DOHH2 (cell line): Measurements from ENCODE around the gene KCTD17.

Experiments used
- H3F3A ChIP-seq: fragments of 200-600 bp; sonication (generic), shearing (Covaris generic); 2 replicates; pipeline ENCODE4 v1.6.0; 2016; ENCODE audit warnings: antibody characterized with exemption, mild to moderate bottlenecking; ENCODE audit not compliant: control insufficient read depth, insufficient read depth
- H3K27ac ChIP-seq: fragments of 200-600 bp; sonication (generic); 2 replicates; pipeline ENCODE4 v1.5.1; 2014; ENCODE audit warnings: low read depth, mild to moderate bottlenecking, low read length, moderate library complexity
- H3K27me3 ChIP-seq: fragments of 200-600 bp; sonication (generic); 2 replicates; pipeline ENCODE4 v1.6.1; 2014; ENCODE audit warnings: mild to moderate bottlenecking, low read length, mixed read lengths; ENCODE audit not compliant: control insufficient read depth
- H3K36me3 ChIP-seq: fragments of 200-600 bp; sonication (generic); 2 replicates; pipeline ENCODE4 v1.6.1; 2014; ENCODE audit warnings: mild to moderate bottlenecking, low read length, moderate library complexity, mixed read lengths; ENCODE audit not compliant: control insufficient read depth
- H3K4me1 ChIP-seq: fragments of 200-600 bp; sonication (generic); 2 replicates; pipeline ENCODE4 v1.6.1; 2014; ENCODE audit warnings: mild to moderate bottlenecking, low read length, mixed read lengths; ENCODE audit not compliant: control insufficient read depth
- H3K4me2 ChIP-seq: fragments of 200-600 bp; sonication (generic); 2 replicates; pipeline ENCODE4 v1.6.0; 2014; ENCODE audit warnings: mild to moderate bottlenecking, low read length, moderate library complexity
- H3K4me3 ChIP-seq: fragments of 200-600 bp; sonication (generic); 2 replicates; pipeline ENCODE4 v1.5.1; 2014; ENCODE audit warnings: mild to moderate bottlenecking, low read length, mixed read lengths
- H3K79me2 ChIP-seq: fragments of 200-600 bp; sonication (generic); 2 replicates; pipeline ENCODE4 v1.6.1; 2014; ENCODE audit warnings: mild to moderate bottlenecking, low read length, mixed read lengths; ENCODE audit not compliant: control insufficient read depth
- H3K9me2 ChIP-seq: fragments of 200-600 bp; sonication (generic); replicated peaks from 2 replicates; pipeline ENCODE4 v1.6.1; 2014; ENCODE audit warnings: mild to moderate bottlenecking, low read length, mixed read lengths; ENCODE audit not compliant: control insufficient read depth
- H3K9me3 ChIP-seq: fragments of 200-600 bp; sonication (generic); 2 replicates; pipeline ENCODE4 v1.6.1; 2014; ENCODE audit warnings: antibody characterized with exemption, low read length, mixed read lengths; ENCODE audit not compliant: control insufficient read depth, insufficient read depth
- H4K20me1 ChIP-seq: fragments of 200-600 bp; sonication (generic); 2 replicates; pipeline ENCODE4 v1.6.0; 2014; ENCODE audit warnings: low read depth, mild to moderate bottlenecking, antibody characterized with exemption, low read length, moderate library complexity; ENCODE audit not compliant: control insufficient read depth, insufficient read depth
- CTCF ChIP-seq: fragments of 200-600 bp; sonication (generic); IDR thresholded peaks from one replicate; pipeline ENCODE4 v1.5.1; 2014; ENCODE audit warnings: antibody characterized with exemption, mild to moderate bottlenecking, low read depth, low read length; ENCODE audit not compliant: poor library complexity, severe bottlenecking
- EZH2phosphoT487 ChIP-seq: fragments of 200-600 bp; sonication (generic); IDR thresholded peaks from 2 replicates; pipeline ENCODE4 v1.6.1; 2017; ENCODE audit warnings: borderline replicate concordance, mild to moderate bottlenecking, antibody characterized with exemption, low read length, moderate library complexity, mixed read lengths

The KCTD17 gene

GRCh38 chr22:37010976-37011375, 40.6 kb upstream of the KCTD17 start:
- no peaks in the 10 kb centered on the region for H3K79me2 ChIP-seq
- peaks cover 32% of the 10 kb centered on the region for H3K27me3 ChIP-seq
- no peak overlapping the region for H3K27ac ChIP-seq
- H3K4me3 ChIP-seq, result no peak overlapping the region
- H3F3A ChIP-seq, result no peaks in the 10 kb centered on the region
- H3K36me3 ChIP-seq, result no peaks in the 10 kb centered on the region
- H3K4me2 ChIP-seq, result no peak overlapping the region
- no peaks in the 10 kb centered on the region for H3K9me2 ChIP-seq
- H3K9me3 ChIP-seq, result no peaks in the 10 kb centered on the region
- no peaks in the 10 kb centered on the region for H3K4me1 ChIP-seq
- no peaks in the 10 kb centered on the region for H4K20me1 ChIP-seq
- TF ChIP-seq EZH2phosphoT487, result no peak
- TF ChIP-seq CTCF, result no peak

- Histone ChIP-seq H3F3A (no peaks in the 10 kb centered on the region), H3K27me3 (peaks cover 27% of the 10 kb centered on the region), H3K9me2 (no peaks in the 10 kb centered on the region), H3K79me2 (no peaks in the 10 kb centered on the region), H3K4me3 (no peak overlapping the region), H3K27ac (no peak overlapping the region), H3K4me2 (no peak overlapping the region), H4K20me1 (no peaks in the 10 kb centered on the region), H3K9me3 (no peaks in the 10 kb centered on the region), H3K36me3 (no peaks in the 10 kb centered on the region), H3K4me1 (no peaks in the 10 kb centered on the region)
- no peak for TF ChIP-seq EZH2phosphoT487
- no peak for TF ChIP-seq CTCF
These were observed 40.1 kb upstream of the KCTD17 start for GRCh38 chr22:37011472-37011871.

GRCh38 chr22:37012262-37012904, 39.2 kb upstream of the KCTD17 start:
- Histone ChIP-seq H3F3A (no peaks in the 10 kb centered on the region), H3K27me3 (peaks cover 18% of the 10 kb centered on the region), H3K9me3 (no peaks in the 10 kb centered on the region), H3K4me2 (no peak overlapping the region), H3K27ac (no peak overlapping the region), H3K4me3 (no peak overlapping the region), H4K20me1 (no peaks in the 10 kb centered on the region), H3K79me2 (no peaks in the 10 kb centered on the region), H3K4me1 (no peaks in the 10 kb centered on the region), H3K36me3 (no peaks in the 10 kb centered on the region), H3K9me2 (no peaks in the 10 kb centered on the region)
- TF ChIP-seq CTCF (no peak), EZH2phosphoT487 (no peak)

GRCh38 chr22:37012956-37013355, 38.6 kb upstream of the KCTD17 start:
- Histone ChIP-seq H3F3A (no peaks in the 10 kb centered on the region), H3K36me3 (no peaks in the 10 kb centered on the region), H3K27me3 (peaks cover 12% of the 10 kb centered on the region), H3K4me3 (no peak overlapping the region), H3K4me1 (no peaks in the 10 kb centered on the region), H3K9me3 (no peaks in the 10 kb centered on the region), H3K79me2 (no peaks in the 10 kb centered on the region), H3K4me2 (no peak overlapping the region), H4K20me1 (no peaks in the 10 kb centered on the region), H3K27ac (no peak overlapping the region), H3K9me2 (no peaks in the 10 kb centered on the region)
- TF ChIP-seq CTCF (no peak), EZH2phosphoT487 (no peak)
